ENCODE results near the gene CASP9.

GRCh38 chr1:15550573-15550972, 26.6 kb upstream of the CASP9 start:
- TF ChIP-seq CTCF (IDR thresholded peaks at IDR 0.05), result no peak
- TF ChIP-seq ZFX (IDR thresholded peaks at IDR 0.05; ENCODE audit: borderline replicate concordance), result no peak
